Measurements from ENCODE around the gene OR6C76. TPM values are rescaled to one million over a fixed set of nuclear protein-coding genes. Genes with fewer than 3 reads are reported as not detected.
"Not testable (repeated sequence)": the region's sequence is repeated elsewhere in the genome, so short reads cannot be mapped to it uniquely, and the experiment has no call there.

OR6C76 gene
- total RNA-seq, 1 donor from 2014 or later, result not detected

DNA sequence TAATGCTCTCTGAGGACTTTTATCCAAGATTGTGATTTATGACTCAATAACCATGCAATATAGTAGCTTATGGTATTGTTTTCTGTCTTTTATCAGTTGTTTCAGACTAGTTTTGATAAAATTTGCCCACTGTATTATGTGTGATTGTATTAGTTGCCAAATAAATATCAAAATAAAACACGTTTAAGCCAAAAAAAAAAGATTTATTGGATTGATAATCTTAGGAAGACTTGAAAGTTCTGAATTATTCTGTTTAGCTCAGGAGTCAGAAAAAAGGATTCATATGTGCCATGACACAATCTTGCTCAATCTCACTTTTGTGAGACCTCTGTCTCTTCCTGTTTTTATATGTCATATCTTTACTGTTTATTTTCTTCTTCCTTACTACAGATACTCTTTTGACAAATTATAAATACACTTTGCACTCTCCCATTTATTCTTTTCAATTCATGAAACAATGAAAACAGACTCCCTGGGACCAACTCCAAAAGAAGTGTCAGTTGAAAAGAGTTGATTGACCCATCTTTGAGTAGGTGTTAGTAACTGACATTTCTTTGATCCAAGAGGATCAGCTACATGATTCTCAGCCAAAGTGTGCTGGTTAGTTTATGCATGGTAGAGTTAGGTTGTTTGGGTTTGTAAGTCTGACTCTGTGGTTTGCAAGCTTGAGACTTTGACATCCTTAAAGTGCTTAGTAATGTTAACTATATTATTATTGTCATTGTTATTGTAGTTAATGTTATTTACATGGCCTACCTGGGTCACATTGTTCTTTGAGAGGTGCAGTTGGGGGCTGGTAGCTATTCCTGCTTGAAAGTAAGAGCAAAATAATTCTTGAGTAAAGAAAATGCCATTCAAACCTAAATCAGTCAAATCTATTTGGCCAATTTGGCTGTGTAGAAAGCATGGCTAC lies 2.5 kb downstream of the OR6C76 start:
- TF ChIP-seq, protein P1, sequence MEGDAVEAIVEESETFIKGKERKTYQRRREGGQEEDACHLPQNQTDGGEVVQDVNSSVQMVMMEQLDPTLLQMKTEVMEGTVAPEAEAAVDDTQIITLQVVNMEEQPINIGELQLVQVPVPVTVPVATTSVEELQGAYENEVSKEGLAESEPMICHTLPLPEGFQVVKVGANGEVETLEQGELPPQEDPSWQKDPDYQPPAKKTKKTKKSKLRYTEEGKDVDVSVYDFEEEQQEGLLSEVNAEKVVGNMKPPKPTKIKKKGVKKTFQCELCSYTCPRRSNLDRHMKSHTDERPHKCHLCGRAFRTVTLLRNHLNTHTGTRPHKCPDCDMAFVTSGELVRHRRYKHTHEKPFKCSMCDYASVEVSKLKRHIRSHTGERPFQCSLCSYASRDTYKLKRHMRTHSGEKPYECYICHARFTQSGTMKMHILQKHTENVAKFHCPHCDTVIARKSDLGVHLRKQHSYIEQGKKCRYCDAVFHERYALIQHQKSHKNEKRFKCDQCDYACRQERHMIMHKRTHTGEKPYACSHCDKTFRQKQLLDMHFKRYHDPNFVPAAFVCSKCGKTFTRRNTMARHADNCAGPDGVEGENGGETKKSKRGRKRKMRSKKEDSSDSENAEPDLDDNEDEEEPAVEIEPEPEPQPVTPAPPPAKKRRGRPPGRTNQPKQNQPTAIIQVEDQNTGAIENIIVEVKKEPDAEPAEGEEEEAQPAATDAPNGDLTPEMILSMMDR (conservative IDR thresholded peaks at IDR 0.05), result no peak
- H3K27ac Mint-ChIP-seq (ENCODE audit: unreplicated experiment), result no peak overlapping the region
- no peaks in the 10 kb centered on the region for H3K36me3 Mint-ChIP-seq (ENCODE audit: low read depth)
- no peak for DNase-seq (ENCODE audit: low read depth, low spot score)
- no peaks in the 10 kb centered on the region for H3K27me3 Mint-ChIP-seq (ENCODE audit: low read depth)
- H3K4me3 Mint-ChIP-seq, result no peak overlapping the region
- no peaks in the 10 kb centered on the region for H3K4me1 Mint-ChIP-seq
- H3K9me3 Mint-ChIP-seq, result no peaks in the 10 kb centered on the region

DNA sequence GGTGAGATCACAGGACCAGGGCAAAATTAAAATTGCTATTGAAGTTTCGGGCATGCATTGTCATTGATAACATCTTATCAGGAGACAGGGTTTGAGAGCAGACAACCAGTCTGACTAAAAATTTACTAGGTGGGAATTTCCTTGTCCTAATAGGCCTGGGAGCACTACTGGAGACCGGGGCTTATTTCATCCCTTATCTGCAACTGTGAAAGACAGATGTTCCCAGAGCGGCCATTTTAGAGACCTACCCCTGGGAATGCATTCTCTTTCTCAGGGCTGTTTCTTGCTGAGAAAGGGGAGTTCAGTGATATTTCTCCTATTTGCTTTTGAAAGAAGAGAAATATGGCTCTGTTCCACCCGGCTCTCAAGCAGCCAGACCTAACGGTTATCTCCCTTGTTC lies 15.2 kb downstream of the OR6C76 start:
- H3K27me3 Mint-ChIP-seq (ENCODE audit: low read depth); H3K4me3 Mint-ChIP-seq; H3K36me3 Mint-ChIP-seq (ENCODE audit: low read depth); H3K4me1 Mint-ChIP-seq; DNase-seq (ENCODE audit: low read depth, low spot score); H3K27ac Mint-ChIP-seq (ENCODE audit: unreplicated experiment): not testable (repeated sequence)
- H3K9me3 Mint-ChIP-seq, result peaks cover 13% of the 10 kb centered on the region

DNA sequence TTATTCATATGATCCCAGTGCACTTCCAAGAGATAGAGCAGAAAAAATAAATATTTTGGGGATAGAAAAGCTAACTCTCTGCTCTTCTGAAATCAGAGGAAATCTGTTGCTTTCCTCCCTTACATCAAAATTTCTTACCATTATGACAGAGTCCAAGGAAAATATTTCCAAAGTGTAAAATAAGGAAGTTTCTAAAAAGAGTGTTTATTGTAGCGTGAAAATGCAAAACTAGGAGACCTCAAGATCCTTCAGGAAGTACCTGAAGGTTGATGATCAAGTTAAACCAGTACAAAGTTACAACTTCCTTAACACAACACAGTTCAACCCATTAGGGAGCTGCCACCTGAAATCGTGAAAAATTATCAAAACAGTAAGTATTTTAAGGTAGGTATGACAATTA lies 17.7 kb downstream of the OR6C76 start, which contains the start of gene OR6C2:
OR6C2 (plus strand) TSS at position 301 of the 400 bp plus-strand sequence. CDS start 8,138 bp downstream, outside the sequence.
- Mint-ChIP-seq H3K36me3 (ENCODE audit: low read depth) (no peaks in the 10 kb centered on the region), H3K4me3 (no peak within 1 kb of the TSS), H3K9me3 (peaks cover 11% of the 10 kb centered on the region), H3K27me3 (ENCODE audit: low read depth) (no peaks in the 10 kb centered on the region), H3K27ac (ENCODE audit: unreplicated experiment) (no peak within 1 kb of the TSS), H3K4me1 (no peaks in the 10 kb centered on the region)
- no peak for DNase-seq (ENCODE audit: low read depth, low spot score)
- TF ChIP-seq, protein P1 (conservative IDR thresholded peaks at IDR 0.05), result no peak

DNA sequence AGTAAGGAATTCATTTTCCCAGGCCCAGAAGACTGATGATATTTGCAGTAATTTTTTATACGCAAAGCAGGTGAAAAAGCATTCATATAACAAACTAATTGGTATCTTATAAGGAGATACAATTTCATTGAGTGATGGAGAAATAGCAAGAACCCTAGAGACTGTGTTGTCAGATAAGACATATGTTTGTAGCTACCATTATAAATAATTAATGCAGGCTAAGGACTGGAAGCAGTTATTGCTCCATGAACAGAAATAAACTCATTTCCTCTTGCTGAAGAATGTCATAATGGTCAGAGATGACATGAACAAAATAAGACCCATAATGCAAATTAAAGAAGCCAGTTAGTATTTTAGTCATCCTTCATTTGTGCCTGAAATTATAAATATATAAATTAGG lies 19.3 kb downstream of the OR6C76 start:
- Mint-ChIP-seq H3K27me3 (ENCODE audit: low read depth) (no peaks in the 10 kb centered on the region), H3K27ac (ENCODE audit: unreplicated experiment) (no peak overlapping the region), H3K36me3 (ENCODE audit: low read depth) (no peaks in the 10 kb centered on the region), H3K4me3 (no peak overlapping the region), H3K9me3 (peaks cover 5% of the 10 kb centered on the region), H3K4me1 (no peaks in the 10 kb centered on the region)
- TF ChIP-seq, protein P1 (conservative IDR thresholded peaks at IDR 0.05), result no peak
- no peak for DNase-seq (ENCODE audit: low read depth, low spot score)

DNA sequence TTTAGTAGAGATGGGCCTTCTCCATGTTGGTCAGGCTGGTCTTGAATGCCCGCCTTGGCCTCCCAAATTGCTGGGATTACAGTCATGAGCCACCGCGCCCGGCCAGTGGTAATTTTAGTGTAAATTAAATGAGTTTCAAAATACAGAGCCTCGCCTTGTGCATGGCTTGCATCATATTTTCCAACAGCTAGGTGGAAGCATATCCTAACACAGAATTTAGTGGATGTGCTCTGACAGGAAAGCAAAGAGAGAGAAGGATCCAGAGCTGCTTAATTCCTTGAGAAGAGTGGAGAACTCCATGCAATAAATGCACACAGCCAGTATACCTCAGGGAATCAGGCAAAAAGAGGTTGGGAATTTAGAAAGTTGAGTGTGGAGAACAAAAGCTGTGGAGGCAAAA lies 20.3 kb downstream of the OR6C76 start:
- Mint-ChIP-seq H3K36me3 (ENCODE audit: low read depth) (no peaks in the 10 kb centered on the region), H3K4me3 (no peak overlapping the region), H3K9me3 (peaks cover 4% of the 10 kb centered on the region), H3K4me1 (no peaks in the 10 kb centered on the region), H3K27ac (ENCODE audit: unreplicated experiment) (no peak overlapping the region), H3K27me3 (ENCODE audit: low read depth) (no peaks in the 10 kb centered on the region)
- TF ChIP-seq, protein P1 (conservative IDR thresholded peaks at IDR 0.05), result peak; percentile 12
- DNase-seq (ENCODE audit: low read depth, low spot score), result no peak

DNA sequence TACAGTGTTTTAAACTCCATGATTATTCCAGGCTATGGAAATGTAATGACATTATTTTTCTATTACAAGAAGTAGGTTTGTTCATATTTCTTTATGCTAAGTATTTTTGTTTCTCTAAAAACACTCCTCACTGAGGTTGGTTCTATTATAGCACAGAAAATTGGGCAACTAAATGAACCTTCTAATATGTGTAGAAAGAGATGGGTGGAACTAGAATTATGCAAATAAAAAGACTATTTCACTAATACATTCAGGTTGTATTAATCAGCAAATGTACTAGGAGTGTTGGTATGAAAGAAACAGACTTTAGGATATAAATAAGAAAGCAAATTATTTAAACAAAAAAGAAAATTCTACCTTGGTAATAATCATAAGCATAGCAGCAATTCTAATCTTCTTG lies 22.8 kb downstream of the OR6C76 start:
- H3K4me3 Mint-ChIP-seq, result no peak overlapping the region
- DNase-seq (ENCODE audit: low read depth, low spot score), result no peak
- no peaks in the 10 kb centered on the region for H3K9me3 Mint-ChIP-seq
- H3K27me3 Mint-ChIP-seq (ENCODE audit: low read depth), result no peaks in the 10 kb centered on the region
- TF ChIP-seq, protein P1 (conservative IDR thresholded peaks at IDR 0.05), result no peak
- H3K27ac Mint-ChIP-seq (ENCODE audit: unreplicated experiment), result no peak overlapping the region
- no peaks in the 10 kb centered on the region for H3K36me3 Mint-ChIP-seq (ENCODE audit: low read depth)
- H3K4me1 Mint-ChIP-seq, result no peaks in the 10 kb centered on the region

DNA sequence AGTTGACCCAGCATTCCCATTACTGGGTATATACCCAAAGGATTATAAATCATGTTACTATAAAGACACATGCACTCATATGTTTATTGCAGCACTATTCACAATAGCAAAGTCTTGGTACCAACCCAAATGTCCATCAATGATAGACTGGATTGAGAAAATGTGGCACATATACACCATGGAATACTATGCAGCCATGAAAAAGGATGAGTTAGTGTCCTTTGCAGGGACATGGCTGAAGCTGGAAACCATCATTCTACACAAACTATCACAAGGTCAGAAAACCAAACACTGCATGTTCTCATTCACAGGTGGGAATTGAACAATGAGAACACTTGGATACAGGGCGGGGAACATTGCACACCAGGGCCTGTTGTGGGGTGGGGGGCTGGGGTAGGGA lies 38.9 kb downstream of the OR6C76 start:
- not testable (repeated sequence) for H3K4me1 Mint-ChIP-seq; H3K9me3 Mint-ChIP-seq; H3K36me3 Mint-ChIP-seq (ENCODE audit: low read depth); H3K27me3 Mint-ChIP-seq (ENCODE audit: low read depth); DNase-seq (ENCODE audit: low read depth, low spot score); H3K27ac Mint-ChIP-seq (ENCODE audit: unreplicated experiment); H3K4me3 Mint-ChIP-seq

Measured in neural crest cell (in vitro differentiated cells).